NB4 (cell line): ENCODE measurements around the gene MYCBP.
"Not testable (repeated sequence)": the region's sequence is repeated elsewhere in the genome, so short reads cannot be mapped to it uniquely, and the experiment has no call there.

Experiments
- DNase-seq: peaks from one replicate; pipeline ENCODE4 v3.0.0; 2010; ENCODE audit warnings: low read depth
- H3K4me3 ChIP-seq: one replicate; pipeline ENCODE4 v1.5.1; 2011; ENCODE audit warnings: mild to moderate bottlenecking, low read depth, low read length, moderate library complexity
- CTCF ChIP-seq: IDR thresholded peaks from one replicate; pipeline ENCODE4 v1.5.1; 2012; ENCODE audit warnings: low read depth, low read length
- MAX ChIP-seq: IDR thresholded peaks from 2 replicates; pipeline ENCODE4 v1.6.1; 2011; ENCODE audit warnings: low read depth, low read length
- MYC ChIP-seq: IDR thresholded peaks from 2 replicates; pipeline ENCODE4 v1.6.1; 2011; ENCODE audit warnings: low read depth, low read length
- POLR2A ChIP-seq: IDR thresholded peaks from 2 replicates; pipeline ENCODE4 v1.6.1; 2011; ENCODE audit warnings: mild to moderate bottlenecking; ENCODE audit not compliant: insufficient read length; ENCODE audit errors: extremely low read depth

MYCBP gene

GRCh38 chr1:38848071-38848470 is 25.1 kb downstream of the MYCBP start:
- TF ChIP-seq MYC = no peak
- no peak for TF ChIP-seq POLR2A
- TF ChIP-seq MAX = no peak
- TF ChIP-seq CTCF = no peak
- H3K4me3 ChIP-seq = no peak overlapping the region
- DNase-seq = peak; percentile 63

GRCh38 chr1:38846210-38846609 is 26.9 kb downstream of the MYCBP start:
- TF ChIP-seq POLR2A (no peak), CTCF (no peak), MYC (no peak), MAX (no peak)
- no peak overlapping the region for H3K4me3 ChIP-seq
- no peak for DNase-seq

- H3K4me3 ChIP-seq, DNase-seq: not testable (repeated sequence)
These were observed 28.1 kb downstream of the MYCBP start for GRCh38 chr1:38845088-38845487.

- no peak for TF ChIP-seq CTCF
- no peak for TF ChIP-seq POLR2A
- no peak for TF ChIP-seq MAX
- no peak for TF ChIP-seq MYC
- H3K4me3 ChIP-seq = no peak overlapping the region
- DNase-seq = no peak
These were observed 32.9 kb downstream of the MYCBP start for GRCh38 chr1:38840281-38840680.

GRCh38 chr1:38839363-38839762 is 33.8 kb downstream of the MYCBP start:
- no peak overlapping the region for H3K4me3 ChIP-seq
- TF ChIP-seq MAX (no peak), POLR2A (no peak), MYC (no peak), CTCF (no peak)
- no peak for DNase-seq

- not testable (repeated sequence) for H3K4me3 ChIP-seq
- DNase-seq = peak; percentile 51
These were observed 36.8 kb downstream of the MYCBP start for GRCh38 chr1:38836316-38836715.

GRCh38 chr1:38834937-38835827 is 38.0 kb downstream of the MYCBP start:
- no peak overlapping the region for H3K4me3 ChIP-seq
- peak; percentile 88 for DNase-seq
- peak; percentile 58 for TF ChIP-seq CTCF
- no peak for TF ChIP-seq MYC
- TF ChIP-seq MAX = no peak
- TF ChIP-seq POLR2A = no peak
